GM04504 (cell line): ENCODE data around the gene SLC30A3.
A peak's percentile ranks its signal among the peaks of the same experiment; 100 is the strongest.

ENCODE experiments used
- DNase-seq: peaks from one replicate; pipeline ENCODE4 v3.0.0-alpha.2; 2012; ENCODE audit warnings: low read depth

SLC30A3 gene

DNA sequence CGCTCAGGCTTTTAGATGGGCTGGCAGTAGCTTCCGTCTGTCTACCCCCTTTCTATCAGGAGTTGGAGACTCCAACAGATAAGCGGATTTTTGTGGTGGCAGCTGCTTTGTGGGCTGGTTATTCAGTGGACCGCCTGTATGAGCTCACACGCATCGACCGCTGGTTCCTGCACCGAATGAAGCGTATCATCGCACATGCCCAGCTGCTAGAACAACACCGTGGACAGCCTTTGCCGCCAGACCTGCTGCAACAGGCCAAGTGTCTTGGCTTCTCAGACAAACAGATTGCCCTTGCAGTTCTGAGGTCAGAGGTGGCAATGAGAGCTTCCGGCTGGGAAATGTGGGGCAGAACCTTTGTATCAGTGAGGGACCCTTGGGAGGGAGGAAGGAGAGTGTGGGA lies 30.9 kb downstream of the SLC30A3 start:
- no peak for DNase-seq

DNA sequence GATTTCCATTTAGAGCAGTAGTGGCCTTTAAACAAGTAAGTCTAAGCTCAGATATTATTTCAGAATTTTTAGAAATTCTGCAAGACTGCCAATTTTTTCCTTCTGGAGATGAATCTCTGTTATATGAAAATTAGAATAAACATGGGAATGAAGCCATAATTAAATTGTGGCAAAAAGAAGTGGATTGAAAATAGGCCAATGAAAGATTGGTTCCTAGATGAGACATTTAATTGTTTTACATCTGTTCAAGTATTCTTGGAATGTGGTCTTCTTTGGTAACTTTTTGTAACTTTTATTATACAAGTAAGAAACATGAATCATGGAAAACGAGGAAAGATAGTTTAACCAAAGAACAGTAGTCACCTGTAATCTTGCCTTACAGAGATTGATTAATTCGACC lies 35.3 kb downstream of the SLC30A3 start:
- no peak for DNase-seq

DNA sequence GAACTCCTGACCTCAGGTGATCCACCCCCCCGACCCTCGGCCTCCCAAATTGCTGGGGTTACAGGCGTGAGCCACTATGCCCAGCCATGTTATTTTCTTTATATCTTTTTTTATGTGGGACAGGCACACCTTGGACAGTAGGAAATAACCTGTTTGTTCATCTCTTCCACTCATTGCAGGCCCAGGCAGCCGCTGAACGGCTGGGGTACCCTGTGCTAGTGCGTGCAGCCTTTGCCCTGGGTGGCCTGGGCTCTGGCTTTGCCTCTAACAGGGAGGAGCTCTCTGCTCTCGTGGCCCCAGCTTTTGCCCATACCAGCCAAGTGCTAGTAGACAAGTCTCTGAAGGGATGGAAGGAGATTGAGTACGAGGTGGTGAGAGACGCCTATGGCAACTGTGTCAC lies 37.3 kb downstream of the SLC30A3 start:
- no peak for DNase-seq

DNA sequence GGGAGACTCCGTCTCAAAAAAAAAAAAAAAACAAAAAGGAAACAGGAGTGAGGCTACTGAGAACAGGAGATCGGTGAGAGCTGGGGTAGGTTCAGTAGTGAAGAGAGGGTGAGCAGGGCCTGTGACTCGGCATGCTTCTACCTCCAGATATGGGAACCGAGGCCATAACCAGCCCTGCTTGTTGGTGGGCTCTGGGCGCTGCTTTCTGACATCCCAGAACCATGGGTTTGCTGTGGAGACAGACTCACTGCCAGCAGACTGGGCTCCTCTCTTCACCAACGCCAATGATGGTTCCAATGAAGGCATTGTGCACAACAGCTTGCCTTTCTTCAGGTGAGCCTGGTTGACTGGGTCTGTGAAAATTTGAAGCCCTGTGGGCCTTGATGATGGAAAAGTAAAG lies 39.4 kb downstream of the SLC30A3 start:
- no peak for DNase-seq

DNA sequence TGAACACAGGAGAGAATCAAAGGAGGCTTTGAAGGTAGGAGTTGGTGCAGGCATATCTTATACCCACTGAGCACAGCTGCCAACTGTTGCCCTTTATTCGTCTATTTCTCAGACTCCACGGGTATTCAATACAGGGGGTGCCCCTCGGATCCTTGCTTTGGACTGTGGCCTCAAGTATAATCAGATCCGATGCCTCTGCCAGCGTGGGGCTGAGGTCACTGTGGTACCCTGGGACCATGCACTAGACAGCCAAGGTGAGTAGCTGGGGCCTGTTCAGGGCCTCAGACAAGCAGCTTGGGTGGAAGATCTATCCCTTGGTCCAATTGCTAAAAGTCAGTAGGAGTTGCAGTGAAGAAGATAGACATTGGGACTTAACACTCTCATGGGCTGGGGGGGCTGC lies 40.4 kb downstream of the SLC30A3 start:
- no peak for DNase-seq

DNA sequence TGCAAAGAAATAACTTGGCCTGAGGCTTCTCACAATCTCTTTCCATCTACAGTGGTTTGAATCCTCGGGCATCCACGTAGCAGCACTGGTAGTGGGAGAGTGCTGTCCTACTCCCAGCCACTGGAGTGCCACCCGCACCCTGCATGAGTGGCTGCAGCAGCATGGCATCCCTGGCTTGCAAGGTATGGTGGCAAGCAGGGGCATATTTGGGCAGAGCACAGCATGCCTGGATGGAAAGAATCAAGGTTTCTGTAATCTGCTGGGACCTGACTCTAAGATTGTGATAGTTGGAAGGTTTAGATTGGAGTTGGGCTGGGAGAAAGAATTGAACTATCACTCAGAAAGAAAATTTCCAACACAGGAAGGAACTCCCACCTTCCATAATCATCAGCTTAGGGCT lies 41.7 kb downstream of the SLC30A3 start:
- no peak for DNase-seq

DNA sequence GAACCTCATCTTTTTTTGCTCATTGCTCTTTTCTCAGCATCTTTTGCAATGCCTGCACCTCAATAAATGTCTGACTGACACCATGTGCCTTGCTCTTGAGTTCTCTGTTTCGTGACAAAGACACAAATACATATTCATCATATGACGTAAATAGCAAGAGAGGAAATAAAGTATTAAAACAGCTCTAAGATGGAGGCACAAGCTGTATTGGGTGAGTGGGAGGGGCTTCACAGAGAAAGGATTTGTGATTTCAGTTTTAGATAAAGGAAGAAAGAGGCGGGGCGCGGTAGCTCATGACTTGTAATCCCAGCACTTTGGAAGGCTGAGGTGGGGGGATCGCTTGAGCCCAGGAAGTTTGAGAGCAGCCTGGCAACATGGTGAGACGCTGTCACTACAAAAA lies 42.8 kb downstream of the SLC30A3 start:
- DNase-seq, result no peak

DNA sequence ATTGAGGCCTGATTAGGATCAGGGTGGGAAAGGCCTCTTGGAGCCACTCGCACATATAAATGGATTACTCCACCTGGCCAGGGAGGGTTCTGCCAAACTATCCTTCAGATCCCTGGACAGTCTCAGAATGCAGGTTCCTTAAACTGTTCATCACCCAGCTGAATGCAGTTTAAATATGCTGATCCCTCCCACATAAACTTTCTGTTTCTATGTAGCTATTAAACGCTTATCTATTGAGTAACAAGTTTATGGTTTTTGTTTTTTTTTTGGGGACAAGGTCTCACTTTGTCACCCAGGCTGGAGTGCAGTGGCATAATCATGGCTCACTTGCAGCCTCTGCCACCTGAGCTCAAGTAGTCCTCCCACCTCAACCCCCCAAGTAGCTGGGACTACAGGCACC lies 43.8 kb downstream of the SLC30A3 start:
- DNase-seq, result no peak

DNA sequence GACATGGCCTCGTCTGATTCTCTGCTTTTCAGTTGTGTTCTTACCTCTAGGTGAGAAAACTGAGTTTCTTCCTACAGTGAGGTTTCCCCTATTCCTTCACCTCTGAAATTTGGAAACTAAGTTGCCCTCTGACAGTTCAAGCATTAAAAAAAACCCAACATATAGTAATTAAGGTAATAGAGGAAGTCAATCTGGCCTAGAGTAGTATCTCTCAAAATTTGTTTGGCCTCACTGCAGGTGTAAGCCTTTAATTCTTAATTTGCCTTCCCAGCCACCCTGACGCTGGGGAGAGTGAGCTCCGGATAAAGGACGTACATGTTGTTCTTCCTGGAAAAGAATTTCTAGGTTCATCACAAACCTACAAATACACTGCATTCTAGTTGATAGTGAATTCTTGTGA lies 44.2 kb downstream of the SLC30A3 start:
- DNase-seq, result no peak

DNA sequence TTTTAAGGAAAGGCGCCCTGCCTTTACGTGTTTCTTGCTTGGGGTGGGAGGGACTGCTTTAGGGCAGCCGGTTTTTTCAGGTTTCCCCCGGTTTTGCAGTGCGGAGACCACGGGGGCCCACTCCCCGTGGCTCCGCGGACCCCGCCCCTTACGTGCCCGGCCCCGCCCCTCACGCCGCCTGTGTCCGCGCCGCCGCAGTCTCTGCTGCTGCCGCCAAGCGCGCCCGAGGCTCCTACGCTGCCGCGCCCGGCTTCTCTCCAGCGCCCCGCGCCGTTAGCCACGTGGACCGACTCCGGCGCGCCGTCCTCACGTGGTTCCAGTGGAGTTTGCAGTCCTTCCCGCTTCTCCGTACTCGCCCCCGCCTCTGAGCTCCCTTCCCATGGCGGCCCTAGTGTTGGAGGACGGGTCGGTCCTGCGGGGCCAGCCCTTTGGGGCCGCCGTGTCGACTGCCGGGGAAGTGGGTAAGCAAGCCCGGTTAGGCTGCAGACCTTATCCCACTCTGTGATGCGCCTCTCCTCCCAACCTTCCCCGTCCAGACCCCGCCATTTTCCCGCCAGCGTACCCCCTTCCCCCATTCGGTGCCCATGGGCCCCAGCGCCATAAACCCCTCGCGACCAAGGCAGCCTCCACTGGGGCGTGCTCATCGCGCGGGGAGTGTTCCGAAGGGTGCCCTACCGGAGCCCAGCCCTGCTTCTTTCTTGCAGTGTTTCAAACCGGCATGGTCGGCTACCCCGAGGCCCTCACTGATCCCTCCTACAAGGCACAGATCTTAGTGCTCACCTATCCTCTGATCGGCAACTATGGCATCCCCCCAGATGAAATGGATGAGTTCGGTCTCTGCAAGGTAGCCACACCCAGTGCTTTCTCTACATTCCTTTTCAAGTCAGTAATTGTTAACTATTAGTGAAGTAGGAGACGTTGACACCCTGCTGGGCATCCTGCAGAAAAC lies 45.4 kb downstream of the SLC30A3 start, which contains the start of gene CAD:
TSS of gene CAD (plus strand) at position 197 of the 949 bp plus-strand sequence. CDS start at position 380, 183 bp downstream.
- peak; percentile 40 for DNase-seq

DNA sequence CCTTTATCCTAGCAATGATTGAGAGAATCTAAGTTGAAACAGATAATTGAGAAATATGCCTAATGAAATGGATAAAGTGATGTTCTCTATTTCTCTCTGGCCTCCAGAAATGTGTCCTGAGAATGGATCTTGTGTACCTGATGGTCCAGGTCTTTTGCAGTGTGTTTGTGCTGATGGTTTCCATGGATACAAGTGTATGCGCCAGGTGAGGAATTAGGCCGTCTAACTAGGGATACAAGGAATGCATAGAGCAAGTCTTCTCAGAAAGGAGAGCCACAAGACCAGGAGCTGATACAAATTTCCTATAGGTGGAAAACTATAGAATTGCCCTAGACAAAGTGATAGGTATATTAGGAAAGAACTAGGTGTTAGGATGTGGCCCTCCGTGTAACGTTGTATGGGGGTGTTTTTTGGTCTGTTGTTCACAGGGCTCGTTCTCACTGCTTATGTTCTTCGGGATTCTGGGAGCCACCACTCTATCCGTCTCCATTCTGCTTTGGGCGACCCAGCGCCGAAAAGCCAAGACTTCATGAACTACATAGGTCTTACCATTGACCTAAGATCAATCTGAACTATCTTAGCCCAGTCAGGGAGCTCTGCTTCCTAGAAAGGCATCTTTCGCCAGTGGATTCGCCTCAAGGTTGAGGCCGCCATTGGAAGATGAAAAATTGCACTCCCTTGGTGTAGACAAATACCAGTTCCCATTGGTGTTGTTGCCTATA lies 46.3 kb downstream of the SLC30A3 start:
- no peak for DNase-seq

DNA sequence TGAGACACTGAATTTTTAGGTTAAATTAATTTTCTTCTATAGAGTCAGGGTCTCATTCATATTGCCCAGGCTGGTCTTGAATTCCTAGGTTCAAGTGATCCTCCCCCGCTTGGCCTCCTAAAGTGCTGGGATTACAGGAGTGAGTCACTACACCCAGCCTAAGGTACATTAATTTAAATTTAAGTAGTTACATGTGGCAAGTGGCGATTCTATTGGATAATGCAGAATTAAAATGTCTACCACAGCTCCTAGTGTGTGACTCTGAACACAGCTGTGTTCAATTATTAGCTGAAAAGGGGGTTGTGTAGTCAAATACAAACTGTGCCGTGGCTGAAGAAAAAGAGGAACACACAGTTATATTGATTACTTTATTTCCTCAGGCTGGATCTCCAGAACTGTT lies 47.9 kb downstream of the SLC30A3 start:
- DNase-seq, result peak; percentile 38

DNA sequence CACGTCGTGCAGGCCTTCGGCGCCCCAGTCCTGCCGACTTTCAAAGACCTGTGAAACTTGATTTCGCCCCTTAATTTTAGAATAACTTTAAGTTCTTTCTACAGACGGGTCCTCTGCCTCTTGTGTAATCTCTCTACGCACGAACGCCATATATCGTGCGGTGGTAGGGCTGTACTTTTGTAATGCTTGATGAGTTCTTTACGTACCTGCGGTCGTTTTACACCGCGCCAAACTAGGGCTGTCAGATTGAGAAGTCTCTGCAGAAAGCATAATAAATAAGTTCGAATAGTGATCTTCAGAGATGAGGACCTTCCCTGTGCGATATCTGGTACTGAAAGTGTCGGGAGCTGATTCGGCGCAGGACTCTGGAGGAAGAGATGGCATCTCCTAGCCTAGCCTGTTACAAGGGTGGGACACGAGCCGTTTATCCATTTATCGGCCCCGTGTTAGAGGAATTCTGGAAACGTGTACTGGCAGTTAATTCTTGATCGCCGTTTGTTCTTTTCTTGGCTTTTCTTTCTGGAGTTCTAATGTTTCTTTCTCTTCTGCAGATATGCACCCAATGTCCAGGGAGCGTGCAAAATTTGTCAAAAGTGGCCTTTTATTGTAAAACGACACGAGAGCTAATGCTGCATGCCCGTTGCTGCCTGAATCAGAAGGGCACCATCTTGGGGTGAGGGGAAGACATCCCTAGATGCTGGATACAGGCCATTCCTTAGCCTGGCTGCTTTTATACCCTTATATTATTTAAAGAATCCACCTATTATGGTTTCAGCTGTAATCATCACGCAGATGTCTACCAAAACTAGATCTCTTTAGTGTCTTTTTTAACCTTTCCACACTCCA lies 50.0 kb downstream of the SLC30A3 start:
- peak; percentile 31 for DNase-seq

DNA sequence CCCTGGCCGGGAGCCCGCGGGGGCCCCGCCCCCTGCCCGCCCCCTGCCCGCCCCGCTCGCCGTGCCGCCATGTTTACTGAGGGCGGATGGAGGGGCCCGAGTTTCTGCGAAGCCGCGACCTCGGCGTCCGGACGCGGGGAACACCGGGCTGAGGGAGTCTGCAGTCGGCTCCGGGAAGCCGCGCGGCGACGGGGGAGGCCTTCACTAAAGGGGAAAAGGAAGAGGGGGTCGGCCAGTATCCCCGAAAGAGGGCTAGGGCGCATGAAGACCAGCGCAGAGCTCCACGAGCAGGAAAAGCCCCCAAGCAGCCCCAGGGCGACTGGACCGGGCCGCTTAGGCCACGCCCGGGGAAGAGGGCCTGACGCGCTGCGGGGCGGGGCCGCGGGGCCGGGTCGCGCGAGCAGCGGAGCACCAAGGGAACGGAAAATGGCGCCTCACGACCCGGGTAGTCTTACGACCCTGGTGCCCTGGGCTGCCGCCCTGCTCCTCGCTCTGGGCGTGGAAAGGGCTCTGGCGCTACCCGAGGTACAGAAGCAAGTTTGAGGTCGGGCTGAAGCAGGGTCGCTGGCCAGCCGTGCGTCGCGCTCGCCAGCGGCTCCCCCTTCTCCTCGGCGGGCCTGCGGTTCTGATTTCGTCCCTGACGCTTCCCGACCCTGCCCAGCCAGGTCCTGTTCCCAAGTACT lies 50.8 kb downstream of the SLC30A3 start, which contains the start of the genes ATRAID and SLC5A6:
TSS of gene ATRAID (plus strand) at position 99 of the 683 bp plus-strand sequence. CDS start at position 427, 328 bp downstream.
TSS of gene SLC5A6 (minus strand) at position 326 of the 683 bp plus-strand sequence. CDS start 4,618 bp downstream, outside the sequence.
- peak; percentile 80 for DNase-seq

DNA sequence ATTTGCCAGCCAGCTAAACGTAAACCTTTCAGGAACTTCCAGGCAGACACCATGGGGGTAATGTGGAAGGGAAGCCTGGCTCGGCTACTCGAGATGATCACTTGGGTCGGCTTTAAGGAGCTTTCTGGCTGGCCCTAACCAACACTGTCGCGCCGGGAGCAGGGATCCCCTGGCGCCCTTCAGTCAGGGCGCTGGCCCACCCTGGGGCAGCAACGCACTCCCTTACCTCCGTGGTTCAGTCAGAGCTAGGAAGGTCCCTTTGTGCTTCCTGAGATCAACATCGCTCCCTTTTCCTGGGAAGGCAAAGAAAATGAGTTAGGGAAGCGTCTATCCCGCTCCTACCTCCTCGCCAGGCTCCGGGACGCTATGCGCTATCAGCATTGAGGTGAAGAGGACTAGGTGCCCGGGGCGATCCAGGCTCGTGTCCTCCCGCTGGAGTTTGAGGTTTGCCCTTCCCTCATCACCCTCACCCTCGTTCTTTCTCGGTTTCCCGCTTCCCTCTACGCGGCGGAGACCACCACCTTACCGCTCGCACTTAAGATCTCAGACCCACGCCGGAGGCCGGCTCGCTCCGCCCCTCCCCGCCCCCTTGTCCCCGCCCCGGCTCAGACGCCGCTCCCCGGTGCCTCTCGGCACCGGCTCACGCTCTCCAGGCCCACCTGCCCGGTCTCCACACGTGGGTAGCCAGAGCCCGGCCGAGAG lies 51.5 kb downstream of the SLC30A3 start:
- no peak for DNase-seq

DNA sequence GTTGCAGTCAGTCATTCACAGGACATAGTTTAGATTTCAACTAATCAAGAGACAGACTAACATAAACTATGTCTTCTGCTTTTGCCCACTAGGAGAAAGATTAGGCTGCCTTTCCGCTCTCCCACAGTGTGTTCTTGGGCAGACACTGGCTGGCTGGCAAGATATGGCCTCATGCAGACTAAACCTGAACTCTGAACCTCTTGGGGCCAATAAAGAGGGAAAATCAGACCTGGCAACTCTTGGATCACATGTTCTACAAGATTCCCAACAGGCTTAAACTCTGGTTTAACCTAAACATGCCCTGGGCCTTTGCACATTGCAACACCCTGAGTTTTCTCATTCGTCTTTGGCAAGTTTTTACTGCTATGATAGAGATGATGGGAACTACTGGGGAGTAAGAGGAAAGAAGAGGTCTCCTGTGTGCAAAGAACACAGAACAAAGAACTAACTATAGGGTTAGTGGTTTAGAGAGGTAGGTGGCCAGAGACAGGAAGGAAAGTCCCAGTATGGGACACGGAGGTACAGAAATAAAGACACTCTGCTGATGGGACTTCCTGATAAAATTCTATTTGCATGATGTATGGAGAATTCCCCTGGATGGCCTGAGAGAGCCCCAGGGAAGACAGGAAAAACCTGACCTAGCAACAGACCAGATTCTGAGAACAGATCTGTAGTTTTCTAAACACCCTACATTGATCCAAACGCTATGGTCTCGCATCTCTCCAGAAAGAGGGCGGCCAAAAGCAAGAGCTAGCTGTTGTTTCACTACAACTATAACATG lies 53.0 kb downstream of the SLC30A3 start:
- no peak for DNase-seq

DNA sequence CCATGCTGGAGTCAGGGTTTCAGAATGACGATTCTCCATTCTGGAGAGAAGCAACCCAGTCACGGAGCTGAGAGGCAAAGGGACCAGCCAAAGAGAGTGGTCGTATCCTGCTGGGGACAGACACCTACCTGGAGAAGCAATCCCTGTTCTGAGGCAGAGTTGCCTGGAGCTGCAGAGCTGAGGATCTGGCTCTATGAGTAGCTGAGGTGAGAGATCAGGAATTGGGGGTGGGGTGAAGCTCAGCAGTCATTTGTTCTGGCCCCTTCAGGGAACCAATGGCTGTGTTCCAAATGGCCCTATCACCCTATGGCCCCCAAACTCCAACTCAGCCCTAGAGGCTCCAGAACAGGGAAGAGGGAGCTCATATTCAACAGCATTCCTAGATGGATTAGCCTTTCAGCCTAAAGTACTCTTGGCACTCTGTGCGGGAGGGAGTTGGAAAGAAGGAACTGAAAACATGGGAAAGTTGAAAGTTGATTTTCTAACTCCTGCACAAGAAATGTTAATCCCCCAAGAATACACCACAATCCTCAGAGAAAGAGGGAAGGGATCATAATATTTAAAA lies 54.3 kb downstream of the SLC30A3 start:
- no peak for DNase-seq

DNA sequence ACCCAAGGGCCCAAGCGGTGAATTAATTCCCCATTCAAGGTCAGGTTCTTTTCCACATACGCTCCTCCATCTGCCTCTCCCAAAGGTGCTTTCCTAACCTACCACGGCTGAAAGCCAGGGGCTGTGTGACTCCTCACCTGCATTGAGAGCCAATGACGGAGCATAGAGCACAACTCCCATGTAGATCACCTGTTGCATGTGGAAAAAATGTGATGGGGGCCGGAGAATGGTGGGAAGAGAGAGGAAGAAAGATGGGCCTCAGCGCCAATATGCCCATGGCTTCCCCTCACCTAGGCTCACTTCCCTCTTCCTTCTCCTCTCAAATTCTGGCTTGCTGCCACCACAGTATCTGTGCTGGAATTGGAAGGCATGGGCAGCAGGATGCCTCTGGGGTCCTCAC lies 56.5 kb downstream of the SLC30A3 start:
- no peak for DNase-seq

DNA sequence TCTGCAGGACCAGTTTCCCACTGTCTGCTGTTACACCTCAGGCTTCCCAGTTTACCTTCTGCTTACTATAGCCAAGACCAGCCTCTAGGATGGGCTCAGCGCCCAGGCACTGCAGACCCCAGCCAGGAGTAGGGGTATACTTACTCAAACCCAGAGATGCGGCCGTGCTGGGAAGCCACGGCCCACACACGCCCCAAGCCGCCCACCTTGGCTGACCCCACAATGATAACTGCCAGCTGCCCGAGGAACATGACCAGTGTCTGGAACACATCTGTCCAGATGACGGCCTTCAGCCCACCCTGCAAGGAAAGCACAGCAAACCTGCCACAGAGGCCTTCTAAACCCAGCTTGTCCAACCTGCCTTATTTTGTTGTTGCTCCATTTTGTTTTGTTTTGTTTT lies 57.6 kb downstream of the SLC30A3 start:
- DNase-seq, result no peak

DNA sequence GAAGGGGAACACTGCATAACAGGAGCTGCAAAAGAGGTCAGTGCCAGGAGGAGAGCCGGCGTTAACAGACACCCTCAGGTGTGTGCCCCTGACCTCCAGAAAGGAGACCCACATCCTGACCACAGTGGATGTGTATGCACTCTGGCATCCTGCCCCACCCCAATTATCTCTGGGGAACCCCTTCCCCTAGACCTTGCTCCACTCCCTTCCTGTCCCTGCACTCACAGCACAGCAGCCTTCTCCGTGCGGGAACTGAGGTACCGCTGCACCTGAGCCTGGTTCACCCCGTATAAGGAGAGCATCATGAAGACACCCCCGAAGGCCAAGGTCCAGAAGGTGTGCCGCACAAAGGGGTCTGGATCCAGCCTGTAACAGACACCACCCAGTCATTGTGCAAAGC lies 58.3 kb downstream of the SLC30A3 start:
- DNase-seq, result no peak
